ENCODE data around the gene PTGDR2.

DNA sequence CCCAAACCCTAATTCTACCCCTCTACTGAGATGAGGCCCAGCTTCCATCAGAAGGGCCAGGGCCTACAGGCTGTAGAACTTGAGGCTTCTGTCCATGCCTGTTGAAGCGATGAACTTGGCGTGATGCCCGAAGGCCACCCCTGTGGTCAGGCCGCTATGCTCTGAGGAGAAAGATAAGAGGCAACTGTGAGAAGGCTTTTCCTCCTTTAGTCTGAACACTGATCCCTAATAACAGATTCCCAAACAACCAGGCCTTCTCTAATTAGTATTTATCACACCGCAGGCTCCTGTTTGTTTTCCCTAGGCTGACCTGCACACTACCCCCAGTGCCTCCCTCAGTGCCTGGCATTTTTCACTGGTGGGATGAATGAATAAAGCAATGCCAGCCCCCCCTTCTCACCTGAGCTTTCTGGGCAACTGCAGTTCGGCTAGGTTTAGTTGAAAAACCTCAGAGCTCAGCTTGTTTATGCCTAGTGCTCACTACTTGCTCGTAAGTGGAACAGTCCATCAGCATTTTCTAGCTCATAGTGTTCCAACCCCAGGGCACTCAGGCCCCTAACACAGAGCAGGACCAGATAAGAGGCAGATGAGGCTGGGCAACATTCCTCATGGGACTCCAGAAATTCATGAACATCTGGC, 35.5 kb upstream of the PTGDR2 start:
- TF ChIP-seq POLR2A (IDR thresholded peaks at IDR 0.05) (no peak), CTCF (IDR thresholded peaks at IDR 0.05) (no peak)

All from breast epithelium (tissue), 3 donors.